SK-N-MC (cell line): ENCODE results near the gene GALNT7.

Experiments used
- EZH2 ChIP-seq: fragments of 200-600 bp; sonication (generic); IDR thresholded peaks from one replicate; pipeline ENCODE4 v1.6.1; 2017; ENCODE audit warnings: antibody characterized with exemption
- FOXP2 ChIP-seq: optimal IDR thresholded peaks from 2 replicates; pipeline ENCODE3; 2011; ENCODE audit warnings: mild to moderate bottlenecking, moderate library complexity; ENCODE audit not compliant: insufficient read depth; ENCODE audit errors: extremely low read length, control extremely low read depth
- POLR2AphosphoS5 ChIP-seq: IDR thresholded peaks from 2 replicates; pipeline ENCODE4 v1.6.1; 2012; ENCODE audit warnings: mild to moderate bottlenecking, low read depth, low read length, borderline replicate concordance

GRCh38 chr4:173213296-173213695 is 44.7 kb downstream of the GALNT7 start:
- TF ChIP-seq EZH2: no peak
- no peak for TF ChIP-seq FOXP2
- no peak for TF ChIP-seq POLR2AphosphoS5
